ENCODE results near the gene BAZ2B.

BAZ2B gene

GRCh38 chr2:159292157-159292556 is 324.2 kb downstream of the BAZ2B start:
- H3K36me3 ChIP-seq (ENCODE audit: insufficient read depth, low read length) = no peaks in the 10 kb centered on the region
- no peak overlapping the region for H3K27ac ChIP-seq
- no peaks in the 10 kb centered on the region for H3K9me3 ChIP-seq (ENCODE audit: low read depth, low read length)
- TF ChIP-seq EZH2 (IDR thresholded peaks at IDR 0.05) (no peak), FOXP2 (optimal IDR thresholded peaks at IDR 0.05; ENCODE audit: control extremely low read depth, extremely low read length, insufficient read depth) (no peak), POLR2AphosphoS5 (IDR thresholded peaks at IDR 0.05; ENCODE audit: borderline replicate concordance, low read depth, low read length) (no peak)
- H3K4me3 ChIP-seq = no peak overlapping the region
- no peak overlapping the region for H3K9ac ChIP-seq (ENCODE audit: insufficient read length)
- DNase-seq (ENCODE audit: low read depth, low spot score) = no peak

- Histone ChIP-seq H3K4me3 (peak overlapping the region; percentile 74), H3K9me3 (ENCODE audit: low read depth, low read length) (no peaks in the 10 kb centered on the region), H3K9ac (ENCODE audit: insufficient read length) (peak overlapping the region; percentile 65), H3K27ac (peak overlapping the region; percentile 97), H3K36me3 (ENCODE audit: insufficient read depth, low read length) (no peaks in the 10 kb centered on the region)
- TF ChIP-seq POLR2AphosphoS5 (IDR thresholded peaks at IDR 0.05; ENCODE audit: borderline replicate concordance, low read depth, low read length) = peak; percentile 34; the same call in 1 of the 2 replicates
- no peak for TF ChIP-seq EZH2 (IDR thresholded peaks at IDR 0.05)
- peak; percentile 98 for DNase-seq (ENCODE audit: low read depth, low spot score)
Measured at GRCh38 chr2:159290289-159290907, 325.9 kb downstream of the BAZ2B start.

DNA sequence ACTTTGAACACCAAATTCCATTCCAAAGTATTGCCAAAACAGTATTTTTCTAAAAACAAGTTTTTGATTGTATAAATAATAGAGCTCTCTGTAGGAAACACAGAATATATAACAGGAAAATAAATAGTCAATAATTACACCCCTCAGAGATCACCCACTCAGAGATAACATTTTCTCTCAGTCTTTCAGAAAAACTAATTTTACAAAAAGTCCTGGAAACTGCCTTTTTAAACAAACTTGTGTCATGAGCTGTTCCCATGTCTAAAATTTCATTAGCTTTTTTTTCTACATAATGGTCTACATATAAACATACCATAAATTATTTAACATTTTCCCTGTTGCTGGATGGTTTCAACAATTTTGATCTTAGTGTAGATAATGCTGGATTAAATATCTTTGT is 328.6 kb downstream of the BAZ2B start:
- TF ChIP-seq EZH2 (IDR thresholded peaks at IDR 0.05) = no peak
- TF ChIP-seq FOXP2 (optimal IDR thresholded peaks at IDR 0.05; ENCODE audit: control extremely low read depth, extremely low read length, insufficient read depth) = no peak
- no peak for TF ChIP-seq POLR2AphosphoS5 (IDR thresholded peaks at IDR 0.05; ENCODE audit: borderline replicate concordance, low read depth, low read length)
- no peak for DNase-seq (ENCODE audit: low read depth, low spot score)
- no peaks in the 10 kb centered on the region; the same call in 1 of the 2 replicates for H3K36me3 ChIP-seq (ENCODE audit: insufficient read depth, low read length)
- H3K9me3 ChIP-seq (ENCODE audit: low read depth, low read length) = no peaks in the 10 kb centered on the region
- peak overlapping the region; percentile 23 for H3K9ac ChIP-seq (ENCODE audit: insufficient read length)
- no peak overlapping the region for H3K4me3 ChIP-seq
- H3K27ac ChIP-seq = peak overlapping the region; percentile 63

DNA sequence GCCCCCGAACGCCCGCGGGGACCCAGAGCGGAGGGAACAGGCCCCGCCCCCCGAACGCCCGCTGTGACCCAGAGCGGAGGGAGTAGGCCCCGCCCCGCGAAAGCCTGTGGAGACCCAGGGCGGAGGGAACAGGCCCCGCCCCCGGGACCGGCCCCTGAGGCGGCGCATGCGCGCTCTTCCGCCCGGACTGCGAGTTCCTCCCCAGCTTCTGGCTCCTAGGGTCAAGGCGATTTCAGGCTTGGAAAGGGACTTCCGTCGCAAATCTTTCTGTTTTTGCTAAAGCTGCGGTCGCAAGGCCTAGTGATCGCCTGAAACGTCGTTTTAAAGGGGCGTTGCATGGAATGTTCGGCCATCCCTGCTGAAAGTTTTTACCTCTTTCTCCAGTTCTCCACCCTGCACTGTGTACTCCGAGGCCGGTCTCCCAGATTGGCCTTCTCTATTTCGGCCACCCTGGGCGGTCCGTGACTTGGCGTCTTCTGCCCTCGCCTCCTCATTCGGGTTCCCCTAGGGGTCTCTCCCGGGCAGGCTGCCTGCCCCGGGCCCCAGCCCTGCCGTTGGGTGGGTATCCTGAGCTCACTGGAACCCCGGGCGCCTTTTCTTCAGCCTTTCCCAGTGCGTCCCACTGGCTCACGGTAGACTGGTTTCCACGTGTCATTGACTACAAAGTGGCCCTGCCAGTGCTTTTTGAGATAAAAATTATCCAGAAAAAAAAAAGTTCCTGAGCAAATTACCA is 329.5 kb downstream of the BAZ2B start:
- H3K4me3 ChIP-seq = peak overlapping the region; percentile 93
- no peak for TF ChIP-seq FOXP2 (optimal IDR thresholded peaks at IDR 0.05; ENCODE audit: control extremely low read depth, extremely low read length, insufficient read depth)
- TF ChIP-seq POLR2AphosphoS5 (IDR thresholded peaks at IDR 0.05; ENCODE audit: borderline replicate concordance, low read depth, low read length) = peak; percentile 98
- no peak for TF ChIP-seq EZH2 (IDR thresholded peaks at IDR 0.05)
- peak; percentile 50 for DNase-seq (ENCODE audit: low read depth, low spot score)
- no peaks in the 10 kb centered on the region; the same call in 1 of the 2 replicates for H3K36me3 ChIP-seq (ENCODE audit: insufficient read depth, low read length)
- H3K27ac ChIP-seq = peak overlapping the region; percentile 63
- H3K9ac ChIP-seq (ENCODE audit: insufficient read length) = peak overlapping the region; percentile 85
- H3K9me3 ChIP-seq (ENCODE audit: low read depth, low read length) = no peaks in the 10 kb centered on the region

DNA sequence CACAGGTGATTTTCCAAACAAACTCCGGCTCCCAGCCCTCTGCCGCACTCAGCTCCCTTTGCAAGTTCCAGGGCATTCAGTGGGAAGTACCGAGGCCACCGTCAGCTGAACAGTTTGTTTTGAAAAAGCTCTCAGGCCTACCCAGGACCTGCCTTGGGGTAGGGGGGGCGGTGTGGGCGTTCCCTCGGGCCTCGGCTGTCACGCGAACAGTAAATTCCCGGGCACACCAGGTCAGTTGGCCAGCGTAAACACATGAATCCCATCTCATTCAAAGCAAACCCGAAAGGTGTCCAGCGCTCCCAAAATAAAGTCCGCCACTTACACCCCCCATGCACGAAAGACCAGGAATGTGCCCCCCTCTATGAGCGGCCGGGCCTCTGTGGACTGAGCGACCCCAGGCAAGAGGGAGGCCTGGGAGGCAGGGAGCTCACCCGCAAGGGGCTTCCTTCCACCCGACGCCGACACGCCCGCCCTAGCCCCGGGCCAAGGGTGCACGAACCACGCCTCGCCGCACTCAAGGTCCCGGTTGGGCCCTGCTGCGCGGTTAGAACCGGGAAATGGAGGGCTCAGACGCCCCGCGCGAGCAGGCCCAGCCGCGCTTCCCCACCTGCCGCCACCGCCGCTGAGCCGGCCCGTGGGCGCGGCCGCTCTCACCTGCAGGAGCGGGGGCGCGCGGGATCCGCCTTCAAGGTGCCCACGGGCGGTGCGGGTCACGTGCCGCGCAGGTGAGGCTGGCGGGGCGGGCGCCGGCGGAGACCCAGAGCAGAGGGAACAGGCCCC is 330.2 kb downstream of the BAZ2B start, which contains the start of gene WDSUB1:
WDSUB1 (minus strand) TSS at position 775 of the 780 bp plus-strand sequence. CDS start 3,634 bp downstream, outside the sequence.
- Histone ChIP-seq H3K4me3 (peak within 1 kb of the TSS; percentile 93), H3K9ac (ENCODE audit: insufficient read length) (peak within 1 kb of the TSS; percentile 85), H3K36me3 (ENCODE audit: insufficient read depth, low read length) (peaks cover 7% of the 10 kb centered on the region), H3K9me3 (ENCODE audit: low read depth, low read length) (no peaks in the 10 kb centered on the region), H3K27ac (peak within 1 kb of the TSS; percentile 63)
- TF ChIP-seq FOXP2 (optimal IDR thresholded peaks at IDR 0.05; ENCODE audit: control extremely low read depth, extremely low read length, insufficient read depth) = no peak
- TF ChIP-seq POLR2AphosphoS5 (IDR thresholded peaks at IDR 0.05; ENCODE audit: borderline replicate concordance, low read depth, low read length) = no peak
- TF ChIP-seq EZH2 (IDR thresholded peaks at IDR 0.05) = no peak
- no peak for DNase-seq (ENCODE audit: low read depth, low spot score)

DNA sequence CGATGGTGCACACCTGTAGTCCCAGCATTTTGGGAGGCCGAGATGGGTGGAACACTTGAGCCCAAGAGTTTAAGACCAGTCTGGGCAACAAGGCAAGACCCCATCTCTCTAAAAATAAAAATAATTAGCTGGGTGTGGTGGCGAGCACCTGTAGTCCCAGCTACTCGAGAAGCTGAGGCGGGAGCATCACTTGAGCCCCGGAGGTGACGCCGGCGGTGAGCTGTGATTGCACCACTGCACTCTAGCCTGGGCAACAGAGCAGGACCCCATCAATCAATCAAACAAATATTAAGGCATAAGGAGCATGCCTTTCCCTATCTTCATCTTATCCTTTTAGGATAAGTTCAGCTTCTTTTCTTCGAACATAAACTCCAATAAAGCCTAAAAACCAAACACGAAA is 330.9 kb downstream of the BAZ2B start:
- TF ChIP-seq FOXP2 (optimal IDR thresholded peaks at IDR 0.05; ENCODE audit: control extremely low read depth, extremely low read length, insufficient read depth) (no peak), POLR2AphosphoS5 (IDR thresholded peaks at IDR 0.05; ENCODE audit: borderline replicate concordance, low read depth, low read length) (no peak), EZH2 (IDR thresholded peaks at IDR 0.05) (no peak)
- DNase-seq (ENCODE audit: low read depth, low spot score) = no peak
- no peaks in the 10 kb centered on the region for H3K9me3 ChIP-seq (ENCODE audit: low read depth, low read length)
- peaks cover 11% of the 10 kb centered on the region for H3K36me3 ChIP-seq (ENCODE audit: insufficient read depth, low read length)
- peak overlapping the region; percentile 93 for H3K4me3 ChIP-seq
- no peak overlapping the region for H3K27ac ChIP-seq
- peak overlapping the region; percentile 85 for H3K9ac ChIP-seq (ENCODE audit: insufficient read length)

GRCh38 chr2:159283529-159283928 is 332.8 kb downstream of the BAZ2B start:
- H3K36me3 ChIP-seq (ENCODE audit: insufficient read depth, low read length) = peaks cover 24% of the 10 kb centered on the region
- no peak for DNase-seq (ENCODE audit: low read depth, low spot score)
- no peak overlapping the region for H3K4me3 ChIP-seq
- H3K9ac ChIP-seq (ENCODE audit: insufficient read length) = no peak overlapping the region
- no peaks in the 10 kb centered on the region for H3K9me3 ChIP-seq (ENCODE audit: low read depth, low read length)
- no peak overlapping the region for H3K27ac ChIP-seq
- TF ChIP-seq FOXP2 (optimal IDR thresholded peaks at IDR 0.05; ENCODE audit: control extremely low read depth, extremely low read length, insufficient read depth) (no peak), EZH2 (IDR thresholded peaks at IDR 0.05) (no peak), POLR2AphosphoS5 (IDR thresholded peaks at IDR 0.05; ENCODE audit: borderline replicate concordance, low read depth, low read length) (no peak)

- no peak overlapping the region for H3K27ac ChIP-seq
- peaks cover 24% of the 10 kb centered on the region for H3K36me3 ChIP-seq (ENCODE audit: insufficient read depth, low read length)
- no peak overlapping the region for H3K9ac ChIP-seq (ENCODE audit: insufficient read length)
- no peak for DNase-seq (ENCODE audit: low read depth, low spot score)
- H3K9me3 ChIP-seq (ENCODE audit: low read depth, low read length) = no peaks in the 10 kb centered on the region
- H3K4me3 ChIP-seq = no peak overlapping the region
- no peak for TF ChIP-seq EZH2 (IDR thresholded peaks at IDR 0.05)
- TF ChIP-seq POLR2AphosphoS5 (IDR thresholded peaks at IDR 0.05; ENCODE audit: borderline replicate concordance, low read depth, low read length) = no peak
- TF ChIP-seq FOXP2 (optimal IDR thresholded peaks at IDR 0.05; ENCODE audit: control extremely low read depth, extremely low read length, insufficient read depth) = no peak
Measured at GRCh38 chr2:159281002-159281401, 335.3 kb downstream of the BAZ2B start.

Data from SK-N-MC (cell line).